OCI-LY3 (cell line): ENCODE measurements around the gene DHRSX.

ENCODE experiments used
- EZH2phosphoT487 ChIP-seq: fragments of 200-600 bp; shearing (Covaris generic); IDR thresholded peaks from 2 replicates; pipeline ENCODE4 v1.6.1; 2018; ENCODE audit warnings: antibody characterized with exemption, mixed run types, low read depth
- TF ChIP-seq, protein P1 (sequence below): fragments of 200-600, 300-600 bp; sonication (generic); IDR thresholded peaks from 2 replicates; pipeline ENCODE4 v1.5.1; 2014; ENCODE audit warnings: antibody characterized with exemption, low read length, low read depth

DNA sequence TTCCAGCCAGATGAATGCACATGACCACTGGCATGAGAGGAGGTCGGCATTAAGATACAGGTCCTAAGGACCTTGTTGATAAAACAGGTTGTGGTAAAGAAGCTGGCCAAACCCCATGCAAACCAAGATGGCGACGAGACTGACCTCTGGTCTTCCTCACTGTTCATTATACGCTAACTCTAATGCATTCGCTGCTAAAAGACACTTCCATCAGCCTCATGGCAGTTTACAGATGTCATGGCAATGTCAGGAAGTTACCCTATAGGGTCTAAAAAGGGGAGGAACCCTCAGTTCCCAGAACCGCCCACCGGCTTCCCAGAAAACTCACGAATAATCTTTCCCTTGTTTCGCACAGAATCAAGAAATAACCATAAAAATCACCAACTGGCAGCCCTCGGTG, 182.4 kb downstream of the DHRSX start:
- TF ChIP-seq, protein P1, sequence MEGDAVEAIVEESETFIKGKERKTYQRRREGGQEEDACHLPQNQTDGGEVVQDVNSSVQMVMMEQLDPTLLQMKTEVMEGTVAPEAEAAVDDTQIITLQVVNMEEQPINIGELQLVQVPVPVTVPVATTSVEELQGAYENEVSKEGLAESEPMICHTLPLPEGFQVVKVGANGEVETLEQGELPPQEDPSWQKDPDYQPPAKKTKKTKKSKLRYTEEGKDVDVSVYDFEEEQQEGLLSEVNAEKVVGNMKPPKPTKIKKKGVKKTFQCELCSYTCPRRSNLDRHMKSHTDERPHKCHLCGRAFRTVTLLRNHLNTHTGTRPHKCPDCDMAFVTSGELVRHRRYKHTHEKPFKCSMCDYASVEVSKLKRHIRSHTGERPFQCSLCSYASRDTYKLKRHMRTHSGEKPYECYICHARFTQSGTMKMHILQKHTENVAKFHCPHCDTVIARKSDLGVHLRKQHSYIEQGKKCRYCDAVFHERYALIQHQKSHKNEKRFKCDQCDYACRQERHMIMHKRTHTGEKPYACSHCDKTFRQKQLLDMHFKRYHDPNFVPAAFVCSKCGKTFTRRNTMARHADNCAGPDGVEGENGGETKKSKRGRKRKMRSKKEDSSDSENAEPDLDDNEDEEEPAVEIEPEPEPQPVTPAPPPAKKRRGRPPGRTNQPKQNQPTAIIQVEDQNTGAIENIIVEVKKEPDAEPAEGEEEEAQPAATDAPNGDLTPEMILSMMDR: no peak
- TF ChIP-seq EZH2phosphoT487: no peak
